ENCODE data around the gene PYCR2.

GRCh38 chr1:225892307-225892706 is 31.7 kb downstream of the PYCR2 start:
- TF ChIP-seq, protein P1, sequence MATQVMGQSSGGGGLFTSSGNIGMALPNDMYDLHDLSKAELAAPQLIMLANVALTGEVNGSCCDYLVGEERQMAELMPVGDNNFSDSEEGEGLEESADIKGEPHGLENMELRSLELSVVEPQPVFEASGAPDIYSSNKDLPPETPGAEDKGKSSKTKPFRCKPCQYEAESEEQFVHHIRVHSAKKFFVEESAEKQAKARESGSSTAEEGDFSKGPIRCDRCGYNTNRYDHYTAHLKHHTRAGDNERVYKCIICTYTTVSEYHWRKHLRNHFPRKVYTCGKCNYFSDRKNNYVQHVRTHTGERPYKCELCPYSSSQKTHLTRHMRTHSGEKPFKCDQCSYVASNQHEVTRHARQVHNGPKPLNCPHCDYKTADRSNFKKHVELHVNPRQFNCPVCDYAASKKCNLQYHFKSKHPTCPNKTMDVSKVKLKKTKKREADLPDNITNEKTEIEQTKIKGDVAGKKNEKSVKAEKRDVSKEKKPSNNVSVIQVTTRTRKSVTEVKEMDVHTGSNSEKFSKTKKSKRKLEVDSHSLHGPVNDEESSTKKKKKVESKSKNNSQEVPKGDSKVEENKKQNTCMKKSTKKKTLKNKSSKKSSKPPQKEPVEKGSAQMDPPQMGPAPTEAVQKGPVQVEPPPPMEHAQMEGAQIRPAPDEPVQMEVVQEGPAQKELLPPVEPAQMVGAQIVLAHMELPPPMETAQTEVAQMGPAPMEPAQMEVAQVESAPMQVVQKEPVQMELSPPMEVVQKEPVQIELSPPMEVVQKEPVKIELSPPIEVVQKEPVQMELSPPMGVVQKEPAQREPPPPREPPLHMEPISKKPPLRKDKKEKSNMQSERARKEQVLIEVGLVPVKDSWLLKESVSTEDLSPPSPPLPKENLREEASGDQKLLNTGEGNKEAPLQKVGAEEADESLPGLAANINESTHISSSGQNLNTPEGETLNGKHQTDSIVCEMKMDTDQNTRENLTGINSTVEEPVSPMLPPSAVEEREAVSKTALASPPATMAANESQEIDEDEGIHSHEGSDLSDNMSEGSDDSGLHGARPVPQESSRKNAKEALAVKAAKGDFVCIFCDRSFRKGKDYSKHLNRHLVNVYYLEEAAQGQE (IDR thresholded peaks at IDR 0.05; ENCODE audit: insufficient read depth in 1 of 2, low read depth in 2 of 2, low read length in 2 of 2) = no peak
- TF ChIP-seq FOXP2 (optimal IDR thresholded peaks at IDR 0.05; ENCODE audit: borderline replicate concordance, extremely low read depth, extremely low read length, insufficient read depth) (no peak), POLR2AphosphoS5 (IDR thresholded peaks at IDR 0.05; ENCODE audit: low read depth, low read length) (no peak), TAF1 (IDR thresholded peaks at IDR 0.05; ENCODE audit: borderline replicate concordance, insufficient read depth, low read length) (no peak), SIN3A (IDR thresholded peaks at IDR 0.05; ENCODE audit: borderline replicate concordance, insufficient read depth, low read length) (no peak)

Measured in PFSK-1 (cell line).